Measurements from ENCODE around the gene SAFB.

DNA sequence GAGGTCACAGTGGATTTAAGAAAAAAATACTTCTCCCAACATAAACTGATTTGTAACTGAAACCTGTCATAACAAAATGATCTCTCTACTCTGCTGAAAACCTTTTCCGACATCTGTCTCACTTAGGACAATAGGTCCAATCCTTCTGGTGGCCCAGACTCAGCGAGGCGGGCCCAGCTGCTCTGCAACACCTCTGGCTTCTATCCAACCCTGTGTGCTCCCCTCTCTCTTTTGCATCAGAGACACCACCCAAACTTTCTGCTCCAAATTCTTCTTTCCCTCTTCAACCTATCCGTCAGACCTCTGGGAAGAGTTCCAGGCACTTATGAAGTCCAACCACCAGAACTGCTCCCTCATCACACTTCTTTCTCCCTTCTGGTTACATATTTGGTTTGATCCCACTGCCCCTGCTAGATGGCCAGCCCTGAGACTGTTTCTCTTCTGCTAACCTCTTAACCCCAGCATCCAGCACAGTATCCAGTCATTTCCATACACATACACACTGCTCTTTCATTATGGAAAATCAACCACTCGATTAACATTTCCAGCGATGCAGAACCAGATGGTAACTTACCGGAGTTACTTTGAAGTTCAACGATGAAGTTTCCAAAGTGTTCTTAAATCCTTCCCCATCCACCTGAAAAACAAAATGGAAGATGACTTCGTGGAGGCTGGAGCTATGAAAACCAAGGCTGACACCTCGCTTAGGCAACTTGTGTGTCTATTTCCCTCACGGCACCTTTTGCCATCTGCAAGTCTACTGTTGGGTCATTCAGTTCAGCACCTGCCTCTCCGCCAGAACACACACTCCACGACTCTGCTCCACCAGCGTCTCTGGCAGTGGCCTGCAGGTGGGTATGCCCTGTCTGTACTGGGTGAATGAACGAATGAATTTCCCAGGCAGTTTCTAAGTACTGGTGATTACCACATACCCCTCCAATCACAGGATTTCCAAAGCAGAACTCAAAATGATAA is 9.7 kb upstream of the SAFB start:
- TF ChIP-seq POLR2A (IDR thresholded peaks at IDR 0.05; ENCODE audit: low read depth, low read length) (no peak), TAF1 (IDR thresholded peaks at IDR 0.05; ENCODE audit: borderline replicate concordance, low read depth, low read length) (no peak)
